Activated CD8-positive, alpha-beta memory T cell treated with anti-CD3 and anti-CD28 coated beads, Interleukin-2, amount 50 U/mL, for 48 hours (primary cell): ENCODE data around the gene PCK1.

Source experiments
- DNase-seq: peaks from one replicate; pipeline ENCODE4 v3.0.0-alpha.2; 2020

Gene PCK1

DNA sequence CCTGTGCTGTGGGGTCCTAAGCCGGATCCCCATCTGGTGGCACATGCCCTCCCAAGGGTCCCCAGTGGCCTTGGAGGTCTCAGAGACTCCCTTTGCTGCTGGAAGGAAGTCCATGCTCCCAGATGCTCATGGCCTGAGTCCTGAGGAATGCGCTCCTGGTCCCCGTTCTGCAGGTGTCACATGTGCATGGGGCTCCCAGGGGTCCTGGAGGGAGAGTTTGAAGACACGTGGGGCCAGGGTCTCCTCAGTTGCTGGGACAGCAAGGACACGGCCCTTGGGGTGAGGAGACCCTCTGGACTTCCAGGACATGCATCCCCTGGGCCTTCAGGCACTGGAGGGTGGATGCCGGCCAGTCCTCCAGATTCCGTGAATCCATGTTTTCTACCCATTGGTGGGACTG is 47.6 kb downstream of the PCK1 start:
- DNase-seq: no peak

DNA sequence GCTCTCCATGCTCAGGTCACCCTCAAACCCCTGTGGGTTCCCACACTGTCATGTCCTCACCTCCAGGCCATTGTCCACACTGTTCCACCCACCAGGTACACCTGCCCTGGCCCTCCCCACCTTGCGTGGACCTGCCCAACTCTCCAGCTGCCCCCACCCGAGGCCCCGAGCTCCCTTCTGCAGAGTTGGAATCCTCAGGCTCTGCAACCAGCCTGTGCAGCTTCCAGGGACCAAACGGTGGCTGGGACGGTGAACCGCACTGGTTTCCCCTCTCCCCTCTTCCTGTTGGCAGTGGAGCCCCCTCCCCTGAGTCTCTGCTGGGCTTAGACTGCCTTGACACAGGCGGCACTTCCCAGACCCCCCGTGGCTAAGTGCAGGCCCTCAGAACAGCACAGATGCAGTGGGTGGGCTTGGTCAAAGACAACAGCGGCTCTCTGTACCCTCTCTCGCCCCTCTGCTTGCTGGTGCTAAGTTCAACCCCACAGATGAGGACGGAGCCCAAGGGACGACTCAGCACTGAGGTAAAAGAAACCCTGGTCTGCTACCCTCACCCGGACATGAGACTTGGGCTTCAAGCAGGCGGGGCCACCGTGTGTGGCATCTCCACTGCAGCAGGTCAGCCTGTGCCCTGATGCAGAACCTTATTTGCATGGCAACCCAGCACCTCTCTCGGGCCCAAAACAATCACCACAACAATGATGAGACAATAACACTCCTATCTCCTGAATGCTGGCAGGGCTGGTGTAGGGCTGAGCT is 48.4 kb downstream of the PCK1 start:
- DNase-seq: no peak

DNA sequence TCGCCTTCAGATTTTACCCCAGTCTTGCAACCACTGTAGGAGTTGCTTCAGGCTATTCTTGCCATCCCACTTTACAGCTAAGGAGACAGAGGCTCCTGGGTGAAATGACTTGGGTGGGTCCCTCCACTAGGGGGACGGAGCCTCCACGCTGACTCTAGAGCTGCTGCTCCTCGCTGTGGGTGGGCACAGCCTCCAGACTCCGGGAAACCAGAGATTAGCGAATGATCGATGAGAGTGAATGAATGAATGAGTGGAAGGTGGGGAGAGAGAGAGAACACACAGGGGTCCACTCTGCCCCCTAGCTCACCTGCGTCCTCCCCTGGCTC is 48.9 kb downstream of the PCK1 start:
- DNase-seq: no peak

DNA sequence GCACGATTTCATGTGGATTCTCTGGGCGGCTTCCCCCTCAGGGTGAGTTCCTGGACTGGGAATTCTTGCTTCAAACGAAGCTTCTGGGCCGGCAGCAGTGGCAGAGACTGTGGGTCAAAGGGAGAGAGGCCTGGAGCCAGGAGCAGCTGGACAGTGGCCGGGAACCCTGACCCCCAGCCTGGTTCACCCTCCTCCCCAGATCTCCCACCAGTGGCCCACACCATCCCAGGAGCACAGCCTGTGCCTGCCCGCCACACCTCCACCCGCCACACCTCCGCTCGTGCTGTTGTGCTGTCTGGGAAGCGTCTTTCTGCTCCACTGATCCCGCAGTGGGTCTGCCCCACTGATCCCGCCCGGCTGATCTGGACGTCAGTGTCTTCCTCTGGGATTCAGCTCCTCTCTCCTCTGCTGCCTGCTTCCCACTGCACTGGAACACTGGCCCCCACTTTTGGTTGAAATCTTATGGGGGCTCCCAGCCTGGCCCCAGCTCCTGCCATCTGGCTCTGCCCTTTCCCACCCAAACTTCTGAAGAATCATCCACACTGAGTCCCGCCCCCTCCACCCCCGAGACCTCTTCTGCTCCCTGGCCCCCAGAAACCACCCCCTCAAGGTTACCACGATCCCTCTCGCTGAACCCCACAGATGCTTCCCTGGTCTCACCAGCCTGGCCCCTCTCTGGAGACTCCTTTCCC is 49.5 kb downstream of the PCK1 start:
- DNase-seq: no peak

DNA sequence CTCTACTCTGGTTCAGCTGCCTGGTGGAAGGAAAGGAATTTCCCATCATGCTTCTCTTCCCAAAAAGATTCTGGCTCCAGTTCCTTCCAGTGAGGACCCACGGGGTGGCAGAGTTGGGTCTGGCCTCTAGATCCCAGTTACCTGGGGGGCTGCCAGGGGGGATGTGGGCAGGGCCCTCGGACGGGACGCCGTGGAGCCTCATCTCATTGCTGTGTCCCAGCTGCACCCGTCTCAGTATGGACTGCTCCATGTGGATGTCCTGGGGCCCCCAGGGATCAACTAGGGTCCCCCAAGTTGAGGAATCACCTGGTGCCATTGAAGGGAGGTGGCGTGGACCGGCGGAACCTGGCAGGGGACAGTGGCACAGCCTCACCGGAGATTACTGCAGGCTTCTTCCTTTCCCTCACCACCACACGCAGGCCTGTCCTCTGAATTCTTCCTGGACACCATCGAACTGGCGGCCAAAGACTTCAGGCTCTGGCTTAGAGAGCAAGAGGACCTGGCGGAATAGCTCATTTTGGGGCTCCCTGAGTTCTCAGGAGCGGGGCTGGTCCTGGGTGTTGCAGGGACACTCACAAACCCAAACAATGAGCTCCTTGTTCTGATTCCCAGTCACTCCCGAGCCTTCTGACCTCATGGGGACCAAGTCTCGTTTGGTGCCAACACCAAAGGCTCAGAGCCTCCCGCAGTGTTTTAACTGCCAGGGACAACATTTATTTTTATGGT is 50.8 kb downstream of the PCK1 start:
- DNase-seq: peak; percentile 33

DNA sequence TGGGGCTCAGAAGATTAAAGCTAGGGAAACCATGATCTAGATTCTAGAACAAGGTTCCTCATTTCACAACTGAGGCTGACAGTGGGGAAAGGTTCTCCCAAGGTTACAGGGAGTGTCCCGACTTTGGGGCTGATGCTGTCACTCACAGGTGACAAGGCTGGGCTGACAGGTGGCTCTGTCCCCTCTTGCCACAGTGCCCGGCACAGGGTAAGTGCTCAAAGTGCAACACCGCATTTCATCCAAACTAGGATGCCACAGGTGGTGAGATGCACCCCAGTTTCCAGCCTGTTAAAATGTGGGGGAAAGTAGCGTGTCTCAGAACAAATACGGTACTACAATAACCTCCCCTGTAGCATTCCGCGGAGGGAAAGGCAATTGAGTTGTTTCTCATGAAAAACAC is 51.5 kb downstream of the PCK1 start:
- peak; percentile 34 for DNase-seq

DNA sequence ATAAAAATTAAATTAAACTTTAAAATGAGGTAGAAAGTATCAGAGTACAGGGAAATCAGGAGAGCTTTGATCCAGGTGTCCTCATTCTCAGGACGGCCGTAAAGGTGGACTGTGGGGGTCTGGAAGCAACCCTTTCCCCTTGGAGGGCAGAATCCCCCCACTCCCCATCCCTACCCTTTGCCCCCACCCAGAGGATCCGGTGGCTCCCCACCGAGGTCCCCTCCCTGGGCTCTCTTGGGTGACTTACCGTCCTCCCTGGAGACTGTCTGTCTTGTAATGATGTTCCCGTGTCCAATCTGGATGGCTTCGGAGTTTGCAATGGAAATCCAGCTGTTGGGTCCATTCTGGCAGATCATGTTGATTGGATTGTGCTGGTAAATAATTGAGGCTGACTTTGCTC is 52.0 kb downstream of the PCK1 start:
- no peak for DNase-seq

DNA sequence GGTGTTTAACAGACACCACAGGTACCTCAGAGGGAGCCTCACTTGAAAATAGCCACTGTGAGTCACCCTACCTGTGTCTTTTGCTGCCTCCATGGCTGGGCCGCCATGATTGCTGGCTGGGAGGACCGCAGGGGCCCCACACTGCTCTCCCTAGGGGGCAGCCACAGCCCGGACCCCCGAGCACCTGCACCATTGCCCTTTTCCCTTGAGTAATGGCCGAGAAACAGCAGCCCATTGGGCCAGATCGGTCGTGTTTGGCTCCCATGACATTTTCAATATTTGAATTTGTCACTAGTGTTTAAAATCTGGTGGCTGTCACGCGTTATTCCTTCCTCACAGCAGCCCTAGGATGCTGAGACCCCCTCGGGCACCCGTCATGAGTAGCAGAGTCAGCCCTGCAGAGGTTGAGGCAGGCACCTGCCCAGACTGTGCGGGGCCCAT is 52.6 kb downstream of the PCK1 start:
- peak; percentile 30 for DNase-seq

DNA sequence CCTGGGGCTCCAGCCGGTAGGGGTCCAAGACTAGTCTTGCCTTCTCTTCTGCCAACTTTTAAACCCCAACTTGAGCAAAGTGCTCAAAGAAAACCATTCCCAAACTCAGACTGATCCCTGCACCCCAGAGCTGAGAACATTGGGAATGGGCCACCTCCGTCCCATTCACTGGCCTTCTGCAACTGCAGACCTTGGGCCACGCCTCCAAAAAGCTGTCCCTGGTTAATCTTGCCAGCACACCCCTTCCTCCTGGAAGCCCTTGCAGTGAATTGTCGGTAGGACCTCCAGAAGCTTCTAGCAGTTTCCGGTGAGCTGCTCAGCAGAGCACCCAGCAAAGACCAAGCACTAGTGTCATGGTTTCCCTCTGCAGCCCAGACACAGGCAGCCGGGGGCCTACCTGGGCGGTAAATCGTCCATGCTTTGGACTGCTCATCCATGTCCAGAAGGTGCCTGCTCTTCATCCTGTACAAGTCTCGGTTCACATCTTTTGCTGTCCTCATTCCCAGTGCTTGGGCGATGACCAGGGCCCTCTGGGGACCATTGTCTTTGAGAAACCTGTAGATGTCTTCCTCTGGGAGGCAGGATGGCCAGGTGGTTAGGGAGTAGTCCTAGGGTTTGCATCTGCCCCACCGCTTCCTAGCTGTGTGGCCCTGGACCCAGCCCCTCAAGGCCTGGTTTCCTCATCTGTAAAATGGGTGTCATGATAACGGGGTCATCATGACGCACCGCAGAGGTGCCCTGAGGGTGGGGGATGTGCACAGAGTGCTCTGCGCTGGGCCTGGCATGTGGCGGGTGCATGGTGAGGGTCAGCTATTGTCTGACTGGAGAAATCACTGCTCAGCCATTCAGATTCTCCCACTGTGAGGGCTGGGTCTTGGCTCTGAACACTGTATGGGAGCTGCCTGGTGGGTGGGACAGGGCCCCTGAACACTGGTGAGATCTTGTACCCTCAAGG is 53.9 kb downstream of the PCK1 start:
- DNase-seq: peak; percentile 33

DNA sequence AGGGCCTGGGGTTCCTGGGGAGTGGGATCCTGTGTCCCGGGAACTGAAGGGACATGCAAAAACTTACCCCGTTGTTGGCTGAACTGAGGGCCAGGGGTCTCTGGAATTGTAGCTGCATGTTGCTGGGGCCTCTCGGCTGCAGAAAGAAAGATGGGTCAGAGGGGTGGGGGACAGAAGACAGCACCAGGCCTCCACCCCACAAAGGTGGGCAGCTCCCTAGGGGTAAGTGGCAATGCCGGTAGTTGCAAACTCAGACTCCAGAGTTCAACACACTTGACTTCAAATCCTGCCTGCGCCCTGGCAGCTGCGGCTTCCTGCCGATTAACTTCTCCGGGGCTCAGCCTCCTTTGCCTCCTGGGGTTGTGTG is 54.5 kb downstream of the PCK1 start:
- DNase-seq: peak; percentile 48

DNA sequence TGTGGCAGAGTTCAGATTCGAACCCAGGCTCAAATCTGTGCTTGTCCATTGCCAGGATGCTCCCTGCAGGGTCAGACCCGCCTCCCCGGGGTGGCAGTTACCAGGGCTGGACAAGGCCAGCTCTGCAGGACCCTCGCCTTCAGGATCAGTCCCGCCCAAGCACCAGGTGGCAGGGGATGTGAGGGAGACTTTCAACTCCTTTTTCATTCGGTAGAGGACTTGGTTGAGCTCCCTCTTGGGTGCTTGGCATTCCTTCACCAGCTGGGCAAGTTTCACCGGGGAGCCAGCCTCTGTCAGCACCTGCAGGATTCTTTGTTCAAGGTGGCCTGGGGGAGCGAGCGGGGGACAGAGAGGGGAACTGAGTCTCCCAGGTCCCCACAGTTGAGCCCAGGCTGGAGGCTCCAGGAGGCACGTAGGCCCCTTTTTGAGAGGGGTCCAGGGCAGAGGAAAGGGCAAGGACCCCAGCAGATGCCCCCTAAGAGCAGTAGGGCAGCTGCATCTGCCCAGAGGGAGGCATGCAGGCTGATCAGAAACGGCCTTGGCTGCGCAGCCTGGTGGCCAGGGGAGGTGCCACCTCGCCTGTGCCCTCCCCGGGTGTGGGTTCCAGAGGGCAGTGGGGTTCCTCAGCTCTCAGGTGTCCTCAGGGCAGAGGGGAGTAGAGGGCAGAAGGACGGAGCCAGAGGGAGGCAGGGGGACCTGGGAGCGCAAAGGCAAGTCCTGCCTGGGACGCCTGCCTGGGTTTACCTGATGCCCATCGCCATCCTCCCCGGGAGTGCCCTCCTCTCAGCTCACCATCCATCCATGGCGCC is 55.4 kb downstream of the PCK1 start:
- DNase-seq: no peak

DNA sequence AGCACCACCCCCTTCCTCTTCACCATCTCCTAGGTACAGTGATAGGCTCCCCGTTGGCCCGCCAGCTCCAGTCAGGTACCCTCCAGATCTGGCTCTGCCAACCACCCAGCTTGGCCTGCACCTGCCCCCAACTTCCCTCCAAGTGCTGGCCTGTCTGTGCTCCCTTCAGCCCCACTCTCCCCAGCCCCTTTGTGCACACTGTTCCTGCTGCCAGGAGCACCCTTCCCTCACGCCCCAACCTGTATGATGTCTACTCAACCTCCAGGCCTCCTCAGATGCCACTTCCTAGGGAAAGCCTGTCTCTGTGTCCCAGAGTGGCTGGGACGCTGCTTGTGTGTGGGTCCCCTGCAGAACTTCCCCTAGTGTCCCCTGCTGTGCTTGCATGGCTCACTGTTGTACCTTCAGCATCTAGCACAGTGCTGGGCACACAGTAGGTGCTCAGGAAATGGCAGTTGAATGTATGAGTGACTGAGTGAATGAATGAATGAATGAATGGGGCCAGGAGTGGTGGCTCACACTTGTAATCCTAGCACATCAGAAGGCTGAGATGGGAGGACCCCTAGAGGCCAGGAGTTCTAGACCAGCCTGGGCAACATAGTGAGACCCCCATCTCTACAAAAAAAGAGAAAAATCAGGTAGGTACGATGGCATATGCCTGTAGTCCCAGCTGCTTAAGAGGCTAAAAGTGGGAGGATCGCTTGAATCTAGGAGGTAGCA is 56.3 kb downstream of the PCK1 start:
- no peak for DNase-seq
